Limb (tissue), 2 donors: Measurements from ENCODE around the gene TMCO4.
"Not testable (repeated sequence)": the region's sequence is repeated elsewhere in the genome, so short reads cannot be mapped to it uniquely, and the experiment has no call there.

Experiments used
- DNase-seq, 2 donors: peaks; one replicate each; pipeline ENCODE4 v3.0.0-alpha.2; 2016; ENCODE audit errors: extremely low spot score in 2 of 2

TMCO4 gene

DNA sequence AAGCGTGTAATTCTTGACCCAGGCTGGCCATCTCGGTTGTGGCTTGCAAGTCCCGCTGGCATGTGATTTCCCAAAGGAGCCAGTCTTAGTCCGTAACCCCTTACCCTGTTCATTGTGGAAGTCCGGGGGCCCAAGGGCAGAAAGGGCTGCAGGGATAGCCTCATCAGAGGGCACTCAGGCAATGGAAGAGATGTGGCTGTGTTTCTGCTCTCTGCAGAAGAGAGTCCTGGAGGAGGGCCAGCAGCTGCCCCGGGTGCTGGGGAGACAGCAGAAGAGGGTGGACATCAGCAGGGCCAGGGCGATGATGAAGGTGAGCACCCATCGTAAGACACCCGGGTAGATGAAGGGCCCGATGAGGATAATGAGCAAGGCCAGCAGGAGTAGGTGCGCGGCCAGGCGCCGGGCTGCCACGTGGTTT, 14.5 kb upstream of the TMCO4 start:
- DNase-seq, result no peak

DNA sequence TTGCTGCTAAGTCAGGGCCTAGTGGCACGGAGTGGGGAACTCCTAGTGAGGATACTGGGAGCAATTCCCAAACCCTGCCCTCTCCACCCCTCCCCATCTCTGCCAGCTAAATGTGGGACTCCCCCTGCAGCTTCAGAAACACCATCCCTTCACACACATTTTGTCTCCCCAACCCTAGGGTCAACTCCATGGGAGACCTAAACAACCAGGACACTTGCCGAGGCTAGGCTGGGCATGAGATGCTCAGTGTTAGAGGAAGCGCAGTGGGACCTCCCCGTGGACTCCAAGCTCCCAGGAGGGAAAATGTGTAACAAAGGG, 13.9 kb upstream of the TMCO4 start:
- DNase-seq, result no peak

DNA sequence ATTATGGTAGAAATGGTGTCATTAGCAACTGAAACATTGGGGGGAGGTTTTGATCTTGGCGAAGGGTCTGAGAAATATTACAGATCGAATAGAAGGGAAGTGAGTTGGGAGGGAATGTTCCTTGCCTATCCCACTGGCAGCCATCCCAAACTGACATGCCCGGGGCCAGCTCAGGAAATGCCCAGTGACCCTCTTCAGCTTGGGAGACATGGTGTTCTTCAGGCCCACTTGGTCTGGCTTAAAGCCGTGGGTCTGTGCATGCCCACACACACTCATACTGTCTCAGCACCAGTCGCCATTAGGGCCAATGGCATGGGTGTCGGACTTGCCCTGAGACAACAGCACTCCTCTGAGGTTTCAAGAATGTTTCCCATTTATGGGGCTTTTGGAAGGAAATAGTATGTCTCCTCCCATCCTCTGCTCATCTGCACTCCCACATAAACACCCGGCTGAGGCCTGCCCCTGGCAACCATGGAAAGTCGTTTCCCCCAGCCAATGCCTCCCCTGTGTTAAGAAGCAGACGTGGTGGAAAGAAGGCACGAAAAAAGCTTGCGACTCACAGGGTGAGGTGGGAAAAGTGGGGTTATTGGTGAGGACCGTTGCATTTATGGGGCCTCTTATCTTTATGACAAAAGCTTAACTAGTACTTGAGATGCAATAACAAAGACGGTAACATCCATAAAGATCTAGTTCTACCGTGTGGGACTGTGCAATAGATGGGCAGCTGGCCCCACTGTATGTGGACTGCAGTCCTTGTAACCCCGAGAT, 13.3 kb upstream of the TMCO4 start:
- no peak for DNase-seq

DNA sequence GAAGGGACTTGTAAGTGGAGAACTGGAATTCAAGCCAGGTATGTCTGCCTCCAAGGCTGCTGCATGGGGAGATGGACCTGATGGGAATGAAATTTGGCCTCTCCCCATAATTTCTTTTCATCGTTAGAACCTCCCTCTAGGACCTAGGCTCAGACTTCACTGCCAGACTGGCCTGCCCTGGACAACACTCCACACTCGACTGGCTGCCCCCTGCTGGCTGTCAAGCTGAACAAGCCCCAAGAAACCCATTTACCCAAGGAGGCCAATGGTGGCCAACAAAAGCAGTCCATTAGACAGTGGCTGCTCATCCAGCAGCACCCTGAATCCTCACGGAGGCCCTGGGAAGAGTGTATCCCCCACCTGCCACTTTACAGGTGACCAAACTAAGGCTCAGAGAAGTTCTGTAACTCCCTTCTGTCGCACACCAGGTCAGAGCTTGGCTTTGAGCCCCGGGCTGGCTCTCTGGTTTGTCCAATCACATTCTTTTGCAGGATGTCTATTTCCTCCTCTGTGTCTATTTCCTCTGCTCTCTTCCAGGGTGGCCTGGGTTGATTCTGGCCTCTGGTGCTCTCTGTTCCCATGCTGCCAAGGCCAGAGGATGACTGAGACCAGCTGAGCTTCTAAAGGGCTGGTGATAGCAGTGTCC, 11.6 kb upstream of the TMCO4 start:
- DNase-seq, result no peak

DNA sequence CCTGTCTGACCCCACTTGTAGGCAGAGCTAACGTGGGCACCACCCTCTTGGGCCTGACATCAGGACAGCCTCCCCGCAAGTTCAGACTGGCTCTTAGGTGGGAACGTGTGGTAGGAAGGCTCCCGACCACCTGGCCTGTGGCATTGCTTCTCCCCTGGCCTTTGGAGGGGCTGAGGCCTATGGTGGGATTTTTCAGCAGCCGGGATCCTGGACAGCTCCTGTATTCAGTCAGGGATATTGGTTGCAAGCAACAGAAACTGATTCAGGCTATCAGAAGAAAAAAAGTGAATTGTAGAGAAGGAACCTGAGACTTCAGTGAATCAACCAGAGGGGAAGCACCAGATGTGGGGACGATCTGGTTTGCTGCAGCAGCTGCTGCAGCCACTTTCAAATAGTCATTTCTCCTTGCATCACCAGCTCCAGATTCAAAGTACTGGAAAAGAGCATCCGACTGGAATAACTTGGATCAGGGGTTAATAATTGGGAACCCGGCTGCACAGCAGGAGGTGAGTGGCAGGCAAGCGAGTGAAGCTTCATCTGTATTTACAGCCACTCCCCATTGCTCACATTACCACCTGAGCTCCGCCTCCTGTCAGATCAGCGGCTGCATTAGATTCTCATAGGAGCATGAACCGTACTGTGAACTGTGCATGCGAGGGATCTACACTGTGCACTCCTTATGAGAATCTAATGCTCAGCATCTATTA, 9.5 kb upstream of the TMCO4 start:
- DNase-seq, result no peak

DNA sequence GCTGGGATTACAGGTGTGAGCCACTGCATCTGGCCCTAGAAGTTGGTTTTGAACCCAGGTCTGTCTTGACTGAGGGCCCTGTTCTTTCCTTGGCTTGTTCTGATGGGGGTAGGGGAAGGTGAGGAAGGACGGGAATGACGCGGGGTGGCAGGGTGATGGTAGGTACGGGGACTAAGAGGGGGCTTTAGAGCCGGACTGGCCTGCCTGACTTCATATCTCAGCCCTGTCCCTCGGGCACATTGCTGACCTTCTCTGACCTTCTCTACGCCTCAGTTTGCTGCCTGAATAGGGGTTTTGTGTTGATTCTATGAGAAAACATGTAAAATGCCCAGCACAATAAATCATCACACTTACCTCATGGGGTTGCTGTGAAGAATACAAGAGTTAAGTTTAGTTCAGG, 8.6 kb upstream of the TMCO4 start:
- DNase-seq, result no peak

DNA sequence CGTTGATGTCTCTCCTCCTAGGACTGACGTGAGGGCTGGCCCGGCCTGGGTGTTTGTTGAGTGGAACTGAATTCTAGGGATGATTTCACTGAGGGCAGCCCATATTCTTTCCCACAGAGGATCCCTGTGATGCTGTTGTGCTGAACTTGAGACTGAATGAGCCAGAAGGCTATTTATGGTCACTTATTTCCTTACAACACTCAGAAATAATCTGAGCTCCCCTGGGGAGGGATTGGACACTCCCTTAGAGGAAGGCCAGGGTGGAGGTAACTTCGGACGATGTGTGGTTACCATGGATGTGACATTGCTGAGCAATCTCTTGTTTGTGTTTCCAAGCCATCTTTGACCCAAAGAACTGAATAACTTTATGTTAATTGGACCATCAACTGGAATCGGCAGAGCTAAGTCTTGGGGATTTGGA, 5.1 kb upstream of the TMCO4 start:
- no peak for DNase-seq

DNA sequence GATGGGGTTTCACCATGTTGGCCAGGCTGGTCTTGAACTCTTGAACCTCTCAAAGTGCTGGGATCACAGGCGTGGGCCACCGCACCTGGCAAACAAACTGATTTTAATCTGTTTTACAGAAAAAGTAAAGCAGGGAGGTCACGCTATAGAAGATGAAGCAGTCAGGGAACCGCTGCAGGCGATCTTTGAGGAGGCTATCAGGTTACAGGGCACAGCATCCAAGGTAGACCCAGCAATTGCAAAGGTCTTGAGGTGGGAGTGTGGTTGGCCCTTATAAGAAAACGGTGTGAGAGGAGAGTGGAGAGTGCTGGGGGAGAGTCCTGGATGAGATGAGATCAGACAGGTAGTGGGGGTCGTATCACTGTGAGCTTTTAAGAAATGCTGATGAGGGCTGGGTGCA, 2.6 kb upstream of the TMCO4 start:
- DNase-seq, result no peak

DNA sequence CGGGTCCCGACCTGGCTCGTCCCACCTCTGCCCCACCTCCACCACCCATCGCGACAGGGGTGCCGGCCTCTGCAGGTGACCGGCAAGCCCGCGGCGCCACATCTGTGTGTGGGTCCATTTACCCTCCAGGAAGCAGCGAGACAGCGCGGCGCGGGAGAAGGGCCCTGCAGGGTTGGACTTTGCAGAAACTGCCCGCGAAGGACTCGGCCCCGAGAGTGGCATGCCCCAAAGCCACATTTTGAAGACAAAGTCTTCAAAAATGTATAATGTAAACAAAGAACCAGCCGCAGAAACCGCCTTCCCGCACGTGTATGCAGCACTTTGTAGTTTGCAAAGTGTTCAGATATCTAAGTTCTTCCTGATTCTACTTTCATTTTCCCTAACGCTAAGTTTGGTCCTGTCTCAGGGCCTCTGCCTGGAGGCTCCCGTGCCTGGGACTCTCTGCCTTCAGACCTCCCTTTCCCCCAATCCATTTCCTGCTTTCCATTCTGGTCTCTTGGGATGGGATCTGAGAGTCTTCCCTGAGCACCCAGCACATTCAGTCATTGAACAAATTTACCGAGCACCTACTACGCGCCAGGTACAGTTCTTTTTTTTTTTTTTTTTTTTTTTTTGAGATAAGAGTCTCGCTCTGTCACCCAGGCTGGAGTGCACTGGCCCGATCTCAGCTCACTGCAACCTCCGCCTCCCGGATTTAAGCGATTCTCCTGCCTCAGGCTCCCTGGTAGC, 524 bp upstream of the TMCO4 start:
- DNase-seq, result peak; percentile 12 to 53

DNA sequence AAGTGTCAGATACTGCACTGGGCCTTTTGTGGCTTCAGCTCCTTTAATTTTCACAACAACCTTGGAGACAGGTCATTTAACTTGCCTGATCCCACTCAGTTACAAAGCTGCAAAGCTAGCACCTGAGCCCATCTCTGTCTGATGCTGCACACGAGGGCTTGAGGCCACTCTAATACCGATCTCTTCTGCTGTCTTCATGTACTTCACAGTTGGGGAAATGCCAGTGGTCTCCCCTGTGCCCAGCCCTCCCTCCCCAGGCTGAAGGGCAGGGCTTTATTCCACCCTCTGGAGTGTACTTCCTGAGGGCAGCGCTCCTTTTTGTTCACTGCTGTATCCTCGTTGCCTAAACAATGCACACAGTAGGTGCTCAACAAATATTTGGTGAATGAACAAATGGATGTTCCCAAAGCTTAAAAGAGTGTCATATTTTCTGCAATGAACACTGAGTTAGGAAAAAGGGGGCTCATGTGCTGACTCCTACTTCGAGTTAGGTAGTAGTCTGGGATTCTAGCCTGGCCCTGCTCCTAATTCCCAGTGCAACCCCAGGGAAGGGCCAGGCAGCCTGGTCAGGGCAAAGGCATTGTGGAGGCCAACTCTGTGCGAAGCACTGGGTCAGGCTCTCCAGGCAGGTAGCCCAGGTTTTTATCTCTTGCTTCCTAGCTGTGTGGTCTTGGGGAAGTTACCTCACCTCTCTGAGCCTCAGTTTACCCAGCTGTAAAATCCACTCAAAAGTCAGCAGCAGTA, 1.1 kb downstream of the TMCO4 start:
- DNase-seq, result no peak

DNA sequence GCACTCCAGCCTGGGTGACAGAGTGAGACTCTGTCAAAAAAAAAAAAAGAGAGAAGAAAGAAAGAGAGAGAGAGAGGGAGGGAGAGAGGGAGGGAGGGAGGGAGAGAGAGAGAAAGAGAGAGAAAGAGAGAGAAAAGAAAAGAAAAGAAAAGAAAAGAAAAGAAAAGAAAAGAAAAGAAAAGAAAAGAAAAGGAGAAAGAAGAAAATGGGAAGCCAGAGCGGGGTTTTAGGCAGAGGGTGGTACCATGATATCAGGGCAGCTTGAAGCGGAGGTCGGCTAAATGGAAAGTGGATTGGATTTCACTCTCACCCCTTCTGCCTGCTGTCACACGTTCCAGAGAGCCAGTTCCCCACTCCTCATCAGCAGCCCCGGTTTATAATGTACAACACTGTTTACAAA, 1.9 kb downstream of the TMCO4 start:
- DNase-seq, result no peak

DNA sequence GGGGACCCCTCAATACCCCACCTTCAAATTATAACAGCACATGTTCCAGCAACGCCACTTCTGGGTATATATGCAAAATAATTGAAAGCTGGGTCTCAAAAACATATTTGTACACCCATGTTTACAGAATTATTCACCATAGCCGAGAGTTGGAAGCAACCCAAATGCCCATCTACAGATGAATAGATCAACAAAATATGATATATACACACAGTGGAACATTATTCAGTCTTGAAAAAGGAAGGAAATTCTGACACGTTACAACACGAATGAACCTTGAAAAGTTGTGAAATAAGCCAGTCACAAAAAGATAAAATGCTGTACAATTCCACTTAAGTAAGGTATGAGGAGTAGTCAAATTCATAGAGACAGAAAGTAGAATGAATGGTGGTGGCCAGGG, 5.1 kb downstream of the TMCO4 start:
- no peak for DNase-seq

DNA sequence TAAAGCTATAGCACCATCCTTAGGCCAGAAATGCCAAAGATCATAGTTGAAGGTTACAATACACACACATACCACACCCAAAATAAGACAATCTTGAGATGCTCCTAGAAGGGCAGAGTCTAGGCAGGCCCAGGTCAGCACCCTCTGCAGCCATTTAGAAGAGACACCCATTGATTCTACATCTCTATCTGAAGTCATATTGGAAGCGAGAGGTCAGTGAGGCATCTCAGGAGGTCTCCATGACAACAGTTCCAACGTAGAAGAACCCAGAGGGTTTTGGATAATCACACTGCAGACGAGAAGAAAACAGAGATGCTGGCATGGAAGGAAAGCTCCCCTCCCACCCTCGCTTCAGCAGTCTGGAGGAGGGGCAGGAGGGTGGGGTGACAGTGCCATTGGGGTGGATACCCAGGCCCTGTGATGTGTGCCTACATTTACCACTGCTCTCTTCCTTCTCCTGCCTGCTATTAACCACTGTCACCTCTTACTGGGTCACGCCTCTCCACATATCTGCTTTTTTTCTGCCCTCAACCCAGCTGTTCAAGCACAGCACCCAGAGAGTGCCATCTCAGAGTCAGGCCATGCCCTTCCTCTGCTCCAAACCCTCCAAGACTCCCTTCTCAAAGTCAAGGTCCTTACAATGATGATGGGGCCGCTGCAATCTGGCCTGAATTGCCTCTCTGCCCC, 6.2 kb downstream of the TMCO4 start:
- DNase-seq, result no peak

DNA sequence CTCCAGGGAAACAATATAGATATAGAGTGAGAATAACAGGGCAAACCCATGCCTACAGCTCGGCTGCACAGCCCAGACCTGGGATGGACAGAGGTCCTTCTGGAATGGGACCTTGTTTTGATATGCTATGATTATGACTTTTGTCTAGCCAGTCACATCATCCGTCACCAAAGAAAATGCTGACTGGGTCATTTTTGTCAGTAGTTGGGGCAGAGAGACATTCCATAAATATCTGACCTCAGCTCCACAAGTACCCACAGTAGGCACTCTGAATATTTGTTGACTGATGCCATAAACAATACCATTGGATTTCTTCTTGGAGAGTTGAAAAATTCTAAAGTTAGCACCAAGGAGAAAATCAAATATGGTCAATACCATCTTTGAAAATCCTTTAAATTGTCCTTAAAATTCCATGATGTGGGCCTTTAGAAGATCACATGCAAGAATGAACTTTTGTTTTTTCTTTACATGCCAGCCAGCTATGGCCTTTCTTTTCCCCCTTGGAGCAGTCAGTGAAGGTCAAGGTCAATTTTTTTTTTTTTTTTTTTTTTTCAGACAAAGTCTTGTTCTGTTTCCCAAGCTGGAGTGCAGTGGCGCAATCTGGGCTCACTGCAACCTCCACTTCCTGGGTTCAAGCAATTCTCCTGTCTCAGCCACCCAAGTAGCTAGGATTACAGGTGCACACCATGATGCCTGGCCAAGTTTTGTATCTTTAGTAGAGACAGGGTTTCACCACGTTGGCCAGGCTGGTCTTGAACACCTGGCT, 7.3 kb downstream of the TMCO4 start:
- no peak for DNase-seq

DNA sequence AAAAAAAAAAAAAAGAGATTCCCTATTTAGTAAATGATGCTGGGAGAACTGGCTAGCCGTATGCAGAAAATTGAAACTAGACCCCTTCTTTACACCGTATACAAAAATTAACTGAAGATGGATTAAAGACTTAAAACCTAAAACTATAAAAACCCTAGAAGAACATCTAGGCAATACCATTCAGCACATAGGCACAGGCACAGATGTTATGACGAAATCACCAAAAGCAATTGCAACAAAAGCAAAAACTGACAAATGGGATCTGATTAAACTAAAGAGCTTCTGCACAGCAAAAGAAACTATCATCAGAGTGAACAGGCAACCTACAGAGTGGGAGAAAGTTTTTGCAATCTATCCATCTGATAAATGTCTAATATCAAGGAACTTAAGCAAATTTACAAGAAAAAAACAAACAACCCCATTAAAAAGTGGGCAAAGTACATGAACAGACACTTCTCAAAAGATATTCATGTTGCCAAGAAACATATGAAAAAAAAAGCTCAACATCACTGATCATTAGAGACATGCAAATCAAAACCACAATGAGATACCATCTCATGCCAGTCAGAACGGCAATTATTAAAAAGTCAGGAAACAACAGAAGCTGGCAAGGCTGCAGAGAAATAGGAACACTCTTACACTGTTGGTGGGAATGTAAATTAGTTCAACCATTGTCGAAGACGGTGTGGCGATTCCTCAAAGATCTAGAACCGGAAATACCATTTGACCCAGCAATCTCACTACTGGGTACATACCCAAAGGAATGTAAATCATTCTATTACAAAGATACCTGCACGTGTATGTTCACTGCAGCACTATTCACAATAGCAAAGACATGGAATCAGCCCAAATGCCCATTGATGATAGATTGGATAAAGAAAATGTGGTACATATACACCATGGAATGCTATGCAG, 9.4 kb downstream of the TMCO4 start:
- DNase-seq, result not testable (repeated sequence)

DNA sequence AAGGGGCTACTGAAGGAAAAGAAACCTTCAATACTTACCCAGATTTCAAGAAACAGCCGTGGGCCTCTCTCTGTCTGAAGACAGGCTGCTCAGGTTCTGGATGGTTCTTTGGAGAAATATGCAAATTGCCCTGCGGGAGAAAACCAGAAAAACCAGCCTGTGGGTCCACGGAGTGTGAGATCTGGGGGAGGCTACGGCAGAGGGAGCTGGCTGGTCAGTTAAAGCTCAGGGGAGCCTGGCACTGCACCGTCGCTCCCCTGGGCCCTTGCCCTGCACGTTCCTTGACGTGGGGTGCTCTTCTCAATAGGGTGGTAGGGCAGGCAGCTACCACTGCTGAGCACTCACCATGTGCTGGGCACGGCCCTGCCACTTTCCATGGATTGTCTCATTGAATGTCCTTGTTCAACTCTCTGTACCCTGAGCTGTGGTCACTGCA, 12.7 kb downstream of the TMCO4 start:
- no peak for DNase-seq

DNA sequence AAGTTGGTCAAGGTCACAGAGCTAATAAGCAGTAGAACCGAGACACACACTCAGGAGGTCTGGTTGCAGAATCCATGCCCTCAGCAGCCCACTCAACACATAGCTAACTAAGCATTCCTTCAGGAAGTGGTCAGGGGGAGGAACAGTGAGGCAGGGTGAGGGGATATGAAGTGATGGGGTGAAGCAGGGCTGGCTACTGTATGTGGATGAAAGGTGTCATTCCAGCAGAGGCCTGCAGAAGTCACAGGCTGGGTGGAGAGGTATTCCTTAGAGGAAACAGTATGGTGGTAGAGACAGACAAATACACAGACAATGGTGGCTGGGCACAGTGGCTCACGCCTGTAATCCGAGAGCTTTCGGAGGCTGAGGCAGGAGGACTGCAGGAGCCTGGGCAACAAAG, 14.1 kb downstream of the TMCO4 start:
- DNase-seq, result no peak

DNA sequence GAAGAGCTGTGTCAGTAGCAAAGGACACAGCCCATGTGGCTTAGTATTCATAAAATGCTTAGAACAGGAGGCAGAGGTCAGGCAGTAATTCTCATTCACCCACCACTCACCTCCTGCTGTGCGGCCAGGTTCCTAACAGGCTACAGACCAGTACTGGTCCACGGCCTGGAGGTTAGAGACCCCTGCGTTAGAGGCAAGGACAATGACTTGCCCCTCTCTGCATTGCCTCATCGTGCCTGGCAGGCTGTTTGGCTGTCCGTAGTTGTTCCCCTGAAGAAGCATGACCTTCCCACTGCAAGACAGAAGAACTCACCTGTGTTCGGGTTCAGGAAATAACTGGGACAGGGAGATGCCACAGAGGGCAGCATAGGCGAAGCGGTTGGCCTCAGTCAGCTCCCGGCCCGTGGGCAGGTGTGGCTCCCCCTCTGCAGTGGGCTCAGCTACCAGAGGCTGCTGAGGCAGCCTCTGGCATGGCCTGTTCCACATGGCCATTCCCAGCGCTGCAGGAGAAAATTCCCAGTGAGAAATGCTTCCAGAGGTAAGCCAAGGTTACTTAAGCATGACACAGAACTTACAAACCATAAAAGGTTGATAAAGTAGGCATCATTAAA, 19.3 kb downstream of the TMCO4 start:
- no peak for DNase-seq

DNA sequence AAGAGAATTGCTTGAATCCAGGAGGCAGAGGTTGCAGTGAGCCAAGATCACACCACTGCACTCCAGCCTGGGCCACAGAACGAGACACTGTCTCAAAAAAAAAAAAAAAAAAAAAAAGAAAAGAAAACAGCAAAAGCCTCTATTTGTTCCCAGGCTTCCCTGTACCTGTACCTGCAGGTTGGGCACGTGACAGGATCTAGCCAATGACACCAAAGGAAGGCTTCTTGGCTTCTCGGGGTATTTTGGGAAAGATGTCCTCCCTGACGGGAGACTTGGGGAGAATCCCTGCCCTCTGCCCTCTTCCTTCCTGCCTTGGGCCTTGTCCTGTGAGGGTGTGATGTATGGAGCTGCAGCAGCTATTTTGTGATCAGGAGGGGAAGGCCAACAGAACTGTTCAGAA, 22.8 kb downstream of the TMCO4 start:
- DNase-seq, result no peak
